Prostate gland (tissue), 2 donors: Measurements from ENCODE around the gene L3MBTL4. TPM values are rescaled to one million over a fixed set of nuclear protein-coding genes. Genes with fewer than 3 reads are reported as not detected.

Experiments
- DNase-seq: peaks from one replicate; pipeline ENCODE4 v3.0.0-alpha.2; 2019; ENCODE audit warnings: low spot score
- H3K27ac ChIP-seq, 2 donors: fragments of 200-600 bp; sonication (generic); 2 replicates each; pipeline ENCODE4 v1.5.1; 2017 to 2019
- H3K27me3 ChIP-seq: fragments of 200-600 bp; sonication (generic); replicated peaks from 2 replicates; pipeline ENCODE4 v1.5.1; 2019; ENCODE audit not compliant: insufficient read depth
- H3K36me3 ChIP-seq, 2 donors: fragments of 200-600 bp; sonication (generic); 1 replicate in 1 of 2; 2 replicates in 1 of 2; pipeline versions ENCODE4 v1.5.1 to v1.8.1; 2017 to 2019
- H3K4me1 ChIP-seq: fragments of 200-600 bp; sonication (generic); replicated peaks from 2 replicates; pipeline ENCODE4 v1.5.1; 2019
- H3K4me3 ChIP-seq, 2 donors: fragments of 200-600 bp; sonication (generic); 2 replicates each; pipeline ENCODE4 v1.5.1; 2017 to 2019
- H3K9me3 ChIP-seq: fragments of 200-600 bp; sonication (generic); 2 replicates; pipeline ENCODE4 v1.5.1; 2017
- POLR2A ChIP-seq: fragments of 450-650 bp; IDR thresholded peaks from one replicate; pipeline ENCODE4 v1.6.1; 2016; ENCODE audit warnings: antibody characterized with exemption, mild to moderate bottlenecking
- POLR2AphosphoS5 ChIP-seq: sonication (generic); formaldehyde crosslinking; IDR thresholded peaks from one replicate; pipeline ENCODE4 v1.6.1; 2017; ENCODE audit warnings: antibody characterized with exemption
- WGBS: methylation state at CpG from one replicate; pipeline ENCODE4 v1.1.5; 2018; 5-methylcytosine and 5-hydroxymethylcytosine counted together
- intact Hi-C: fragments of 100-400 bp; cut with DNase I; formaldehyde crosslinking; loops from one replicate; pipeline ENCODE4 v1.14.2; 2022
- total RNA-seq, 2 donors: library from RNA; depleted of rRNA; stranded (reverse); fragments of >200 nt; gene quantifications; one replicate each; pipeline ENCODE4 v1.1.0, GENCODE V29; 2016
- TF ChIP-seq, protein P1 (sequence below), 4 experiments: fragments of 200-600 bp in 2 of 4; fragments of 450-650 bp in 2 of 4; sonication (generic) in 2 of 4; IDR thresholded peaks; 1 replicate in 3 of 4; 2 replicates in 1 of 4; pipeline ENCODE4 v1.5.1; 2016 to 2019; ENCODE audit warnings: antibody characterized with exemption in 4 of 4, mild to moderate bottlenecking in 2 of 4, moderate library complexity in 2 of 4

Gene L3MBTL4
- total RNA-seq, 2 donors from 2014 or later: 3.5 to 20.5 TPM

- DNase-seq: no peak
- WGBS: 82% methylated on average over 3 of the region's 3 CpGs
- Histone ChIP-seq H3K9me3 (no peaks in the 10 kb centered on the region), H3K27ac (no peak overlapping the region), H3K27me3 (no peaks in the 10 kb centered on the region), H3K4me3 (no peak overlapping the region), H3K36me3 (no peaks in the 10 kb centered on the region), H3K4me1 (no peaks in the 10 kb centered on the region)
- intact Hi-C loops: no loop called here
- TF ChIP-seq POLR2A (no peak), POLR2AphosphoS5 (no peak)
- TF ChIP-seq, protein P1, sequence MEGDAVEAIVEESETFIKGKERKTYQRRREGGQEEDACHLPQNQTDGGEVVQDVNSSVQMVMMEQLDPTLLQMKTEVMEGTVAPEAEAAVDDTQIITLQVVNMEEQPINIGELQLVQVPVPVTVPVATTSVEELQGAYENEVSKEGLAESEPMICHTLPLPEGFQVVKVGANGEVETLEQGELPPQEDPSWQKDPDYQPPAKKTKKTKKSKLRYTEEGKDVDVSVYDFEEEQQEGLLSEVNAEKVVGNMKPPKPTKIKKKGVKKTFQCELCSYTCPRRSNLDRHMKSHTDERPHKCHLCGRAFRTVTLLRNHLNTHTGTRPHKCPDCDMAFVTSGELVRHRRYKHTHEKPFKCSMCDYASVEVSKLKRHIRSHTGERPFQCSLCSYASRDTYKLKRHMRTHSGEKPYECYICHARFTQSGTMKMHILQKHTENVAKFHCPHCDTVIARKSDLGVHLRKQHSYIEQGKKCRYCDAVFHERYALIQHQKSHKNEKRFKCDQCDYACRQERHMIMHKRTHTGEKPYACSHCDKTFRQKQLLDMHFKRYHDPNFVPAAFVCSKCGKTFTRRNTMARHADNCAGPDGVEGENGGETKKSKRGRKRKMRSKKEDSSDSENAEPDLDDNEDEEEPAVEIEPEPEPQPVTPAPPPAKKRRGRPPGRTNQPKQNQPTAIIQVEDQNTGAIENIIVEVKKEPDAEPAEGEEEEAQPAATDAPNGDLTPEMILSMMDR (IDR thresholded peaks at IDR 0.05): no peak
Measured at GRCh38 chr18:6069103-6069502, 345.6 kb downstream of the L3MBTL4 start.

- TF ChIP-seq, protein P1 (IDR thresholded peaks at IDR 0.05): no peak
- TF ChIP-seq POLR2AphosphoS5 (no peak), POLR2A (no peak)
- H3K4me1 ChIP-seq: no peaks in the 10 kb centered on the region
- 97% methylated on average over 4 of the region's 4 CpGs for WGBS
- intact Hi-C loops: no loop called here
- DNase-seq: no peak
- H3K36me3 ChIP-seq: no peaks in the 10 kb centered on the region
- H3K9me3 ChIP-seq: no peaks in the 10 kb centered on the region
- no peaks in the 10 kb centered on the region for H3K27me3 ChIP-seq
- no peak overlapping the region for H3K27ac ChIP-seq
- H3K4me3 ChIP-seq: no peak overlapping the region
Measured at GRCh38 chr18:6060149-6060548, 354.6 kb downstream of the L3MBTL4 start.

DNA sequence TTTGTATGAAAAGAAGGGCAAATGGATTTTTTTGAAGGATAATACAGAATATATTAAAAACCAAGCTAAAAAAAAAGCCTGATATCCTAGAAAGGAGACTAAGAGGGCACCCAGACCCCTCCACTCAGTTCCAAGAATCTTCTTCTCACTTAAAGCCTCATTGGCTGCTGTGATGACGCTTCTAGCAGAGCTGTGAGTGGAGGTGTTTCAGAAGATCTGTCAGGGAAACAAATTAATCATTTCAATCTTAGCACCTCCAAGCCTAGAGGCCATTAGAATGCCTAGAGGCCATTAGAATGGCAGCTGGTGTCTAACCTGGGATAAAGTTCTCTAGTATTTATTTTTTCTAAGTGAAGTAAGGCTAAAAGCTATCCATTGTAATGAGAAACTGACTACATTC, 355.2 kb downstream of the L3MBTL4 start:
- 80% methylated on average over 1 of the region's 1 CpG for WGBS
- TF ChIP-seq POLR2A (no peak), POLR2AphosphoS5 (no peak)
- TF ChIP-seq, protein P1 (IDR thresholded peaks at IDR 0.05): no peak
- Histone ChIP-seq H3K4me1 (no peaks in the 10 kb centered on the region), H3K27ac (no peak overlapping the region), H3K4me3 (no peak overlapping the region), H3K36me3 (no peaks in the 10 kb centered on the region), H3K9me3 (no peaks in the 10 kb centered on the region), H3K27me3 (no peaks in the 10 kb centered on the region)
- DNase-seq: no peak
- intact Hi-C loops: no loop called here

DNA sequence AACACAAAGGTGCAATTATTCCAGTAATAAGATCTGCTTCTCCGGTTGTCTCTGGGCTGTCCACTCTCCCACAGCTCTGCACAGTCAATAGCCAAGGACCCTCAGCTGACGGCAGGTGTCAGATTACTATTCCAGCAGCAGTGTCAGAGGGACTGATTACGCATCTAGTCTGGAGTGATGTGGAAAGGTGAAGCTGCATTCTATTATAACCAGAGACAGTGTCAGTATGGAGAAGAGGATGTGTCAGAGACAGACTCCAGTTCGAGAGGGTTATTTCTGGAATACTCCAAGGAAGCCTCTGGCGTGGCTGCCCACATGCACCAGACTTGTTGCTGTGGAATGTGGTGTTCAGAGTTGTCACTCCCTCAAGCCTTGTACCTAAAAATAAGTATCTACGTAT, 355.8 kb downstream of the L3MBTL4 start:
- intact Hi-C loops: no loop called here
- no peak for DNase-seq
- no peaks in the 10 kb centered on the region for H3K4me1 ChIP-seq
- H3K36me3 ChIP-seq: no peaks in the 10 kb centered on the region
- TF ChIP-seq, protein P1 (IDR thresholded peaks at IDR 0.05): no peak
- TF ChIP-seq POLR2AphosphoS5 (no peak), POLR2A (no peak)
- 53% methylated on average over 6 of the region's 6 CpGs for WGBS
- no peaks in the 10 kb centered on the region for H3K9me3 ChIP-seq
- H3K4me3 ChIP-seq: no peak overlapping the region
- no peak overlapping the region for H3K27ac ChIP-seq
- no peaks in the 10 kb centered on the region for H3K27me3 ChIP-seq

DNA sequence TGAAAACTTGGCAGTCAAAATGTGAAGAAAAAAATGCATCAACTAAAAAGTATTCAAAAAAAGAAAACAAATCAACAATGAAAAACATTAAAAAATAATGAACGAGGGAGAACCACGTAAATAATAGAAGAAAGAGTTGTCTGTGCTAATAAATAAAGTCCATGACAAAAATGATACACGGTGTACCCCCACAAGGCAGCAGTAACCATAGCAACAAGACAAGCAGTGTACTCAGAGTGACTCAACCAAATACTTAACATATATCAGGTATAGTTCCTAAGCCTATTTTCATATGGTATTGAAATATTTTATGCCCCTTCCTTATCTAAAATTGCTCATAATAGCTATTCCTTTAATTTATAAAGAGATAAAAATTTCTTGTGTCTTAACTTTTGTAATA, 357.1 kb downstream of the L3MBTL4 start:
- 51% methylated on average over 3 of the region's 3 CpGs for WGBS
- no peaks in the 10 kb centered on the region for H3K9me3 ChIP-seq
- no peak overlapping the region for H3K4me3 ChIP-seq
- H3K36me3 ChIP-seq: no peaks in the 10 kb centered on the region
- no peak for DNase-seq
- H3K4me1 ChIP-seq: no peaks in the 10 kb centered on the region
- intact Hi-C loops: no loop called here
- no peak overlapping the region for H3K27ac ChIP-seq
- H3K27me3 ChIP-seq: no peaks in the 10 kb centered on the region
- TF ChIP-seq, protein P1 (IDR thresholded peaks at IDR 0.05): no peak
- TF ChIP-seq POLR2A (no peak), POLR2AphosphoS5 (no peak)
